Smooth muscle cell (in vitro differentiated cells): ENCODE data around the gene USP49. TPM values are rescaled to one million over a fixed set of nuclear protein-coding genes. Genes with fewer than 3 reads are reported as not detected.

Source experiments
- DNase-seq: peaks from one replicate; lab custom pipeline; 2025; ENCODE audit not compliant: unreplicated experiment; lab: John Stamatoyannopoulos, UW
- H2AFZ ChIP-seq: fragments of 200-600 bp; sonication (generic); 2 replicates; pipeline ENCODE4 v1.6.0; 2016; ENCODE audit warnings: antibody characterized with exemption, low read depth, mild to moderate bottlenecking
- H3F3A ChIP-seq: fragments of 200-600 bp; sonication (generic); 2 replicates; pipeline ENCODE4 v1.6.0; 2017; ENCODE audit warnings: antibody characterized with exemption, low read depth
- H3K27ac ChIP-seq: fragments of 200-600 bp; sonication (generic); 2 replicates; pipeline ENCODE4 v1.5.1; 2016; ENCODE audit warnings: low read depth, mild to moderate bottlenecking
- H3K27me3 ChIP-seq: fragments of 200-600 bp; sonication (generic); 2 replicates; pipeline ENCODE4 v1.6.1; 2016; ENCODE audit warnings: low read depth, mild to moderate bottlenecking
- H3K36me3 ChIP-seq: fragments of 200-600 bp; sonication (generic); 2 replicates; pipeline ENCODE4 v1.5.1; 2016; ENCODE audit warnings: low read depth
- H3K4me1 ChIP-seq: fragments of 200-600 bp; sonication (generic); 2 replicates; pipeline ENCODE4 v1.5.1; 2016; ENCODE audit warnings: low read depth
- H3K4me2 ChIP-seq: fragments of 200-600 bp; sonication (generic); 2 replicates; pipeline ENCODE4 v1.6.0; 2016; ENCODE audit warnings: mild to moderate bottlenecking
- H3K4me3 ChIP-seq: fragments of 200-600 bp; sonication (generic); 2 replicates; pipeline ENCODE4 v1.5.1; 2016; ENCODE audit warnings: mild to moderate bottlenecking
- H3K79me2 ChIP-seq: fragments of 200-600 bp; sonication (generic); 2 replicates; pipeline ENCODE4 v1.6.0; 2016; ENCODE audit warnings: low read depth, mild to moderate bottlenecking
- H3K9ac ChIP-seq: fragments of 200-600 bp; sonication (generic); 2 replicates; pipeline ENCODE4 v1.6.0; 2016; ENCODE audit warnings: low read depth
- H3K9me3 ChIP-seq: fragments of 200-600 bp; sonication (generic); replicated peaks from 2 replicates; pipeline ENCODE4 v1.5.1; 2016; ENCODE audit warnings: low read depth
- H4K20me1 ChIP-seq: fragments of 200-600 bp; sonication (generic); 2 replicates; pipeline ENCODE4 v1.6.0; 2016; ENCODE audit warnings: low read depth
- CTCF ChIP-seq: fragments of 200-600 bp; sonication (generic); IDR thresholded peaks from 2 replicates; pipeline ENCODE4 v1.5.1; 2017; ENCODE audit warnings: borderline replicate concordance, mild to moderate bottlenecking, antibody characterized with exemption; ENCODE audit not compliant: insufficient read depth, poor library complexity, severe bottlenecking
- WGBS: methylation state at CpG from one replicate; pipeline ENCODE4 v1.1.7; 2016; ENCODE audit warnings: low lambda C conversion rate; 5-methylcytosine and 5-hydroxymethylcytosine counted together
- polyA plus RNA-seq: library from polyadenylated mRNA; unstranded; fragments of >200 nt; fragmentation: Nextera tagmentation; extraction: Ambion mirVana; gene quantifications from 2 replicates; pipeline ENCODE4 v1.2.1, GENCODE V29; 2016
- total RNA-seq: library from RNA; depleted of rRNA; stranded (reverse); fragments of >200 nt; gene quantifications from 2 replicates; pipeline ENCODE4 v1.2.3, GENCODE V29; 2014

USP49 gene
- total and polyA plus RNA-seq, 2 experiments from 2014 or later = 1.9 to 5.2 TPM

- Histone ChIP-seq H3F3A (peaks cover 7% of the 10 kb centered on the region), H3K4me1 (peaks cover 6% of the 10 kb centered on the region), H3K9ac (peak overlapping the region; percentile 90), H2AFZ (no peak overlapping the region), H3K9me3 (no peaks in the 10 kb centered on the region), H3K4me2 (peak overlapping the region; percentile 84), H3K27ac (peak overlapping the region; percentile 64), H3K27me3 (no peaks in the 10 kb centered on the region), H4K20me1 (peaks cover 12% of the 10 kb centered on the region), H3K4me3 (peak overlapping the region; percentile 95), H3K79me2 (no peaks in the 10 kb centered on the region), H3K36me3 (no peaks in the 10 kb centered on the region)
- 59% methylated on average over 3 of the region's 3 CpGs for WGBS
- TF ChIP-seq CTCF = no peak
- DNase-seq = no peak
These were observed 1.1 kb upstream of the USP49 start for GRCh38 chr6:41896281-41896680.

- TF ChIP-seq CTCF = no peak
- peak overlapping the region; percentile 84 for H3K4me2 ChIP-seq
- no peaks in the 10 kb centered on the region for H3K79me2 ChIP-seq
- H3K4me1 ChIP-seq = peaks cover 6% of the 10 kb centered on the region
- H3K9ac ChIP-seq = peak overlapping the region; percentile 90
- H3K4me3 ChIP-seq = peak overlapping the region; percentile 95
- WGBS = 1% methylated on average over 41 of the region's 56 CpGs
- no peaks in the 10 kb centered on the region for H3K9me3 ChIP-seq
- no peaks in the 10 kb centered on the region for H3K27me3 ChIP-seq
- H3K27ac ChIP-seq = no peak overlapping the region
- peak overlapping the region; percentile 85 for H2AFZ ChIP-seq
- H3F3A ChIP-seq = peaks cover 7% of the 10 kb centered on the region
- H3K36me3 ChIP-seq = no peaks in the 10 kb centered on the region
- no peak for DNase-seq
- peaks cover 12% of the 10 kb centered on the region for H4K20me1 ChIP-seq
These were observed 542 bp downstream of the USP49 start for GRCh38 chr6:41894366-41895299.

GRCh38 chr6:41892921-41893564 is 2.1 kb downstream of the USP49 start:
- H2AFZ ChIP-seq = no peak overlapping the region
- no peak overlapping the region for H3K9ac ChIP-seq
- no peaks in the 10 kb centered on the region for H3K9me3 ChIP-seq
- no peak overlapping the region for H3K4me2 ChIP-seq
- no peak overlapping the region for H3K27ac ChIP-seq
- no peak for DNase-seq
- 58% methylated on average over 4 of the region's 4 CpGs for WGBS
- TF ChIP-seq CTCF = no peak
- H3K36me3 ChIP-seq = no peaks in the 10 kb centered on the region
- H3F3A ChIP-seq = peaks cover 7% of the 10 kb centered on the region
- no peaks in the 10 kb centered on the region for H3K27me3 ChIP-seq
- peaks cover 12% of the 10 kb centered on the region for H4K20me1 ChIP-seq
- H3K4me1 ChIP-seq = peaks cover 6% of the 10 kb centered on the region
- no peaks in the 10 kb centered on the region for H3K79me2 ChIP-seq
- no peak overlapping the region for H3K4me3 ChIP-seq
